Dermis microvascular lymphatic vessel endothelial cell (primary cell): ENCODE results near the gene BCL7B. TPM values are rescaled to one million over a fixed set of nuclear protein-coding genes. Genes with fewer than 3 reads are reported as not detected.
"Not testable (repeated sequence)": the region's sequence is repeated elsewhere in the genome, so short reads cannot be mapped to it uniquely, and the experiment has no call there.

Source experiments
- DNase-seq, 2 donors: peaks; one replicate each; pipeline versions ENCODE4 v3.0.0 to v3.0.0-alpha.2; 2010; ENCODE audit warnings: low read depth in 2 of 2
- total RNA-seq: library from RNA; depleted of rRNA; stranded (reverse); fragments of >200 nt; gene quantifications from 2 replicates; pipeline ENCODE4 v1.2.1, GENCODE V29; 2014

BCL7B gene
- total RNA-seq, 1 donor from 2014 or later, result 21.3 TPM

GRCh38 chr7:73572767-73573186, 15.3 kb upstream of the BCL7B start:
- DNase-seq, result no peak

DNA sequence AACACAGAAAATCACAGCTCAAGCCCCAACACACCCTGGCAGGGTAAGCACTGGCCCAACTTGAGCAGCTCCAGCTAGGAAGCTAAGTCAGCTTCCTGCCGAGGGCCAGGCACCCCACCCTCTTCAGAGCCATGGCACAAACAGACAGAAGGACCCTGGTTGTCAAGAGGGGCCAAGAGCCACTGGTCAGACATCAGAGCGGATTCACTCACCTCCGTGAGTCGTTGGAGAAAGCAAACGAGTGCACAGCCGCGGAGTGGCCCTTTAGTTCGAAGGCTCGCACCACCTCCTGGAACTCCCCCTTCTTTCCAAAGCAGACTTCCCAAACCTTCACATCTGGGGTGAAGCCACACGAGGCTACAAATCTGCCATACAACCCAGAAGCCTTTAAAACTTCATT, 13.5 kb upstream of the BCL7B start:
- DNase-seq, result no peak

- no peak for DNase-seq
Observed at GRCh38 chr7:73570521-73570920, 13.0 kb upstream of the BCL7B start.

DNA sequence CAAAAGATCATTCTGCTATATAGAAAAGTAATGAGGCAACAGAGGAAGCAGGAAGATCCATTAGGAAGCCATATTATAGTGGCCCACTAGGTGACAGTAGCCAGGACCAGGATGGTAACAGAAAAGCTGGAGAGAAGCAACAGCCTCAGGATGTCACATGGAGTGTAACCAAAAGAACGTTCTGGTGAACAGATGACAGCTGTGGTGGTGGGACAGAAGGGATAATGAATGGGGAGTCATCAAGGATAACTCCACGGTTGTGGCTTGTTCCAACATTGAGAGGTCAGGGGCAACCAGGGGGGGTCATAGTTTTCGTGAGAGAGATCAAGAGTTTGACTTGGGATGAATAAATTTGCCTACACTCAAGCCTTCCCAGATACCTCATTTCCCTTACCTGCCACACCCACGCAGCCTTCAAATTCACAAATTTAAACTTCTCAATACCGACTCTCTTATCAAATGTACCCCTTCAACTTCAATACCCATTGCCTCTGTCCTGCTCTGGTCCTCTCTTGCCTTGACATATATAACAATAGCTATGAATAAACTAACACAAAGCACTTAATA, 11.6 kb upstream of the BCL7B start:
- no peak for DNase-seq

DNA sequence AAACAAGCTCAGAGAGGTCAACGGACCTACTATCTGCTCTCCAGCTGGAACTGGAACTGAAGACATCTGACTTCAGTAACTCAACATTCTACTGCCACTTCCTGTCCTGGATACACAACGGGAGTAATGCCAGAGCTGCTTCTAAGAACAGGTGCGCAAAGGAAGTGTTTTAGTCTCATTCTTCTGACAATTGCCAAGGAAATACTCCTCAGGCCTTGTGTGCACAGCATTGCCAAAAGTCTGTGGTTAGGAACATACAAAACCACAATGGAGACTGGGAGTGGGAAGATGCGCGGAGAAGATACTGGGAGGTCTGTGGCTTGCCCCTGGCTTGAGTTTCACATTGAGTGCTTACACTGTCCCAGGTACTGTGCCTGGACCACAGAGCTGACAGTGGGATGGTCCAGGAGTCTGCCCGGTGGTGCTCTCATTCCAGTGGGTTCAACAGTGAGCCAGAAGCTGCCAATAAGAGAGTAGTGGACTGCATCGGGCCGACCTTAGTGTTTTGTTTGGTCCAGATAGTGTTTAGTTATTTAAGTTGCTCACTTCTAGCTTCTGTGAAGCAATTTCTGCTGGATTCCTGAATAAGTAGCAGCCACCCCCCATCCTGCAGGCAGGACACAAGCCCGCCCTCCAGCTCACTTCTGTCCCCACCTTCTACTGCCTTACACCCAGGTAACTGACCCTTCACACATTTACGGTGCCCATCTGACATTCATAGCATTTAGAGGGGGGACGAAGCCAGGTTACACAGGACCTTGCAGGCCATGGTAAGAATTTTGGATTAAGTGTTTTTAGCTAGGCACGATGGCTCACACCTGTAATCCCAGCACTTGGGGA, 10.6 kb upstream of the BCL7B start:
- DNase-seq, result no peak

GRCh38 chr7:73567140-73567539, 9.7 kb upstream of the BCL7B start:
- DNase-seq, result no peak

GRCh38 chr7:73566431-73566830, 8.9 kb upstream of the BCL7B start:
- not testable (repeated sequence) for DNase-seq

- no peak for DNase-seq
Observed at GRCh38 chr7:73565675-73566340, 8.3 kb upstream of the BCL7B start.

DNA sequence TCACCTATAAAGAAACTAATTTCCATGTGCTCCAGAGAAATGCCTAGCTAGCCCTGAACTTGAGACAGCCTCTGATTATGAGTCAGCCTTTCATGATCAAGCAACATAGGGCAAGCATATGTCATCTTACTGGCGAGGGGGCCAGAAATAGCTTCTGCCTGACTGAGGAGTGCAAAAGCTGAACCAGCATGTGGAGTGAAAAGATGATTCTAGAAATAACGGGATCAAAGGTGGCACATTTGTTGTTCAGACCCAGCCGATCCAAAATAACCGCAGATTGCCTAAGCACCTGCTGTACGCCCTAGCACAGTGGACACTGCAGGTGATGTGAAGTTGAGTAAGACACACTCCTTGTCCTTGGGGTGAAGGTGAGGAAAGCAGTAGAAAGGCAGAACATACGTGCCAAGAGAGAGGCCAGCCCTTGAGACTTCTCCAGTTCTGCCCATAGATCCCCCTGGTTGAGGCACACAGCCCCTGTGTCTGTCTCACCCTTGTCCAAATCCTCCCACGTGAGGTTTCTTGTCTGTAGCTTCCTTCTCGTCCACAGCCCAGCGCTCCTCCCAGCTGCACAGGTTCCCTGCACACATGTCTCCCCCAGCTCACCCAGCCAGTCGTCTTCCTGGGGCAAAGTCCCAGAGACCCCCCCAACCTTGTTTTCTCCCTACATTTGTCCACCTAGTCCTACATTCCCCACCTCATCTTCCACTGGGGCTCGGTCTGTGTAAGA, 2.8 kb upstream of the BCL7B start:
- peak in 1 of 2 donors; percentile 29 for DNase-seq

- peak; percentile 79 to 95 for DNase-seq
Observed at GRCh38 chr7:73557108-73557396, 438 bp downstream of the BCL7B start.

DNA sequence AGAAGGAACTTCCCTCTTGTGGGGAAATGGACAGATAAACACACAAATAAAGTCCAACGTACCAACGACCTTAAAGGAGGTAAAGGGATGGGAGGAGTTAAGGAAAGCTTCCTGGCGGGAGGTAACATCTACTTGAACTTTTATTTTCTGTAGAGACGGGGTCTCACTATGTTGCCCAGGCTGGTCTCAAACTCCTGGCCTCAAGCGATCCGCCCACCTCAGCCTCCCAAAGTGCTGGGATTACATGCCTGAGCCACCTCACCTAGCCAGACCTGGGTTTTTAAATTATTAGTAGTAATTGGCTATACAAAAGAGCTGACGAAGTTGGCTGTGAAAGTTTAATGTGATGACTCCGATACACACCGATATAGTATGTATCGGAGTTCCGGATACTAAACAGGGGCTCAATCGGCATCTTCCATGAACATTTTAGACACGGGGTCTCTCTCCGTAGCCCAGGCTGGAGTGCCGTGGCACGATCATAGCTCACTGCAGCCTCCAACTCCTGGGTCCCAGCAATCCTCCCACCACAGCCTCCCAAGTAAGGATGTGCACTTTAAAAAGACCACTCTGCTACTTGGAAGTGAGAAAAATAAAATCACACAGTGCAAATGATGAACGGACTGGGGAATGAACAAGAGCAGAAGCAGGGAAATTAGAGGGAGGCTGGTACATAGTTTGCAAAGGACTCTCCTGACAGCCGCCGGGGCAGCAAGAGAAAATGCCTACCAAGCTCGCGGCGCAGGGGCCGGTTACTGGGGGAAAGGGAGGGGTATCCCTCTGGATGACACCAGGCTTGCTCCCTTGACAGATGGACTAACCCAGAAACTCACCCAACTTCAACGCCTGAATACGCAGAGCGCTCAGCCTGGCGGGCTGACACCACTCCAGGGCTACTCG, 1.0 kb downstream of the BCL7B start:
- no peak for DNase-seq

GRCh38 chr7:73555411-73555982, 2.0 kb downstream of the BCL7B start:
- DNase-seq, result peak in 1 of 2 donors; percentile 21

DNA sequence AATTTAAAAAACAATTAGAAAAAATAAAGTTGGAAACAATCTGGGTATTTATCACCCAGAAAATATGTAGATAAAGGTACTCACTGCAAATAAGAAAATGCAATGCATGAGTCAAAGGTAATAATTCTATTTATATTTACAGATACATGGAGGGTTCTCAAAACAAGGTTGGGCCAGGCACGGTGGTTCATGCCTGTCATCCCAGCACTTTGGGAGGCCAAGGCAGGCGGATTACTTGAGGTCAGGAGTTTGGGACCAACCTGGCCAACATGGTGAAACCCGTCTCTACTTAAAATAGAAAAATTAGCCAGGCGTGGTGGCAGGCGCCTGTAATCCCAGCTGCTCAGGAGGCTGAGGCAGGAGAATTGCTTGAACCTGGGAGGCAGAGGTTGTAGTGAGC, 7.4 kb downstream of the BCL7B start:
- not testable (repeated sequence) for DNase-seq

- no peak for DNase-seq
Observed at GRCh38 chr7:73549176-73549575, 8.3 kb downstream of the BCL7B start.

GRCh38 chr7:73547841-73548240, 9.6 kb downstream of the BCL7B start:
- no peak for DNase-seq

DNA sequence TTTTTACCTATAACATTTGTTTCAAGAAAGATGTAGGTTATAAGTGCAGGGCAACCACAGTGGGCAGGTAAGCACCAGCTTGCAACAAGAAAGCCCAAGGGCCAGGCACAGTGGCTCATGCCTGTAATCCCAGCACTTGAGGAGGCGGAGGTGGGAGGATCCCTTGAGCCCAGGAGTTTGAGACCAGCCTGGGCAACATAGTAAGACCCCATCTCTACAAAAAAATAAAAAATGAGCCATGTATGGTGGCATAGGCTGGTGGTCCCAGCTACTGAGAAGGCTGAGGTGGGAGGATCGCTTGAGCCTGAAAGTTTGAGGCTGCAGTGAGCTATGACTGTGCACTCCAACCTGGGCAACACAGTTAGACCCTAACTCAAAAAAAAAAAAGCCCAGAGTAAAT, 12.8 kb downstream of the BCL7B start:
- DNase-seq, result no peak

DNA sequence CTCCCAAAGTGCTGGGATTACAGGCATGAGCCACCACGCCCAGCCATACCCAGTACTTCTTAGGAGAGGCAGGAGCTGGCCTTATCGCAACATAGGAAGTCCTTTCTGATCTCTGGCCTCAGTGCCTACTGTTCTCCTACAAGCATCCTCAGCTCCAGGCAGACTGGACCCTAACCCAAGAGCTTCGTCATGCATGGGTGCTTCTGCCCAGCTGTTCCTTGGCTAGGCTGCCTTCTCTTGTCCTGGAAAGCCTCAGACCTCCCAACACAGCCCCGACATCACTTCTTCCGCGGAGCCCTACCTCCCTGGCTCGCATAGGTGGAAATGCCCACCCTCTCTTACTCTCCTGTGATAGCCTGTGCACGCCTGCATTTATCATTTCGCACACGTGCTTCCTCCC, 15.8 kb downstream of the BCL7B start:
- DNase-seq, result no peak

- DNase-seq, result no peak
Observed at GRCh38 chr7:73539709-73540108, 17.8 kb downstream of the BCL7B start.

GRCh38 chr7:73538510-73538909, 19.0 kb downstream of the BCL7B start:
- not testable (repeated sequence) for DNase-seq

DNA sequence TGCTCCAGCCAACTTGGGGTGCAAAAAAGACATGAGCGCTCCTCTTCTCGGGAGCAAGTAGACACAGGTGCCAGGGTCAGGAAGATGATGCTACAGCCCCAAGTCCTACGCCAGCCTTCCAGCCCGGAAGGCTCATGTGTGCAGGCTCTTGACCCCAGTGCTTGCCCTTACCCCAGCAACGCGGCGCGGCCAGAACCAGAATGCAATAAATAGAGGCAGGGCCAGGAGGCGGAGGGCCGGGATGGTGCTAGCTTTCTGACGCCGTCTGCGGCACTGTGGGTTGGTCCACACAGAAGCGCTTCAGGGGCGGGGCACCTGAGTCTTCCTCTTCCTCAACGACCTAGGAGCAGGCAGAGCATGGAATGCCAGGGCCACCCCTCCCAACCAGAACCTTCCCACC, 20.4 kb downstream of the BCL7B start:
- no peak for DNase-seq

- no peak for DNase-seq
Observed at GRCh38 chr7:73536479-73536878, 21.0 kb downstream of the BCL7B start.
